Prostate gland (tissue), 2 donors: Measurements from ENCODE around the gene NXPH1. TPM values are rescaled to one million over a fixed set of nuclear protein-coding genes. Genes with fewer than 3 reads are reported as not detected.

ENCODE experiments used
- DNase-seq: peaks from one replicate; pipeline ENCODE4 v3.0.0-alpha.2; 2019; ENCODE audit warnings: low spot score
- H3K27ac ChIP-seq, 2 donors: fragments of 200-600 bp; sonication (generic); 2 replicates each; pipeline ENCODE4 v1.5.1; 2017 to 2019
- H3K27me3 ChIP-seq: fragments of 200-600 bp; sonication (generic); replicated peaks from 2 replicates; pipeline ENCODE4 v1.5.1; 2019; ENCODE audit not compliant: insufficient read depth
- H3K36me3 ChIP-seq, 2 donors: fragments of 200-600 bp; sonication (generic); 1 replicate in 1 of 2; 2 replicates in 1 of 2; pipeline versions ENCODE4 v1.5.1 to v1.8.1; 2017 to 2019
- H3K4me1 ChIP-seq: fragments of 200-600 bp; sonication (generic); replicated peaks from 2 replicates; pipeline ENCODE4 v1.5.1; 2019
- H3K4me3 ChIP-seq, 2 donors: fragments of 200-600 bp; sonication (generic); 2 replicates each; pipeline ENCODE4 v1.5.1; 2017 to 2019
- H3K9me3 ChIP-seq: fragments of 200-600 bp; sonication (generic); 2 replicates; pipeline ENCODE4 v1.5.1; 2017
- POLR2A ChIP-seq: fragments of 450-650 bp; IDR thresholded peaks from one replicate; pipeline ENCODE4 v1.6.1; 2016; ENCODE audit warnings: antibody characterized with exemption, mild to moderate bottlenecking
- POLR2AphosphoS5 ChIP-seq: sonication (generic); formaldehyde crosslinking; IDR thresholded peaks from one replicate; pipeline ENCODE4 v1.6.1; 2017; ENCODE audit warnings: antibody characterized with exemption
- WGBS: methylation state at CpG from one replicate; pipeline ENCODE4 v1.1.5; 2018; 5-methylcytosine and 5-hydroxymethylcytosine counted together
- intact Hi-C: fragments of 100-400 bp; cut with DNase I; formaldehyde crosslinking; loops from one replicate; pipeline ENCODE4 v1.14.2; 2022
- total RNA-seq, 2 donors: library from RNA; depleted of rRNA; stranded (reverse); fragments of >200 nt; gene quantifications; one replicate each; pipeline ENCODE4 v1.1.0, GENCODE V29; 2016
- TF ChIP-seq, protein P1 (sequence below), 4 experiments: fragments of 200-600 bp in 2 of 4; fragments of 450-650 bp in 2 of 4; sonication (generic) in 2 of 4; IDR thresholded peaks; 1 replicate in 3 of 4; 2 replicates in 1 of 4; pipeline ENCODE4 v1.5.1; 2016 to 2019; ENCODE audit warnings: antibody characterized with exemption in 4 of 4, mild to moderate bottlenecking in 2 of 4, moderate library complexity in 2 of 4

The NXPH1 gene
- total RNA-seq, 2 donors from 2014 or later: not detected

DNA sequence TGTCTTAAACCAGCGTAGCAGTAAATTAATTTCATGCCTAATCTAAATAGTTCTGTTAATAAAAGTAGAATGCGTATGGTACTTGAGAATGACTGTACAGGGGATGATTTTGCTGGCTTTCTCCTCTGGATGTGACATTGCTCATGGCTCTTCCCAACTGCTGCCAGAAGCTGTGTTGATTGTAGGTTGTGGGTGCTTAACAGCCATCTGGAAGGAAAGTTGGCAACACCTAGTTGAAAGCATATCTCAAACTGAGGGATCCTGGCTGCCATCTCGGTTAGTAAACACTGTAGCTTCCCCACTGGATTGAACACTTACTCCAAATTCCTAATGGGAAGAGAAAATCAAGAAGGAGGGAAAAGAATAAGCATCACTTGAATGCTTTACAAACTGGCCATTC, 130.9 kb downstream of the NXPH1 start:
- no peak overlapping the region for H3K27ac ChIP-seq
- intact Hi-C loops: no loop called here
- TF ChIP-seq, protein P1, sequence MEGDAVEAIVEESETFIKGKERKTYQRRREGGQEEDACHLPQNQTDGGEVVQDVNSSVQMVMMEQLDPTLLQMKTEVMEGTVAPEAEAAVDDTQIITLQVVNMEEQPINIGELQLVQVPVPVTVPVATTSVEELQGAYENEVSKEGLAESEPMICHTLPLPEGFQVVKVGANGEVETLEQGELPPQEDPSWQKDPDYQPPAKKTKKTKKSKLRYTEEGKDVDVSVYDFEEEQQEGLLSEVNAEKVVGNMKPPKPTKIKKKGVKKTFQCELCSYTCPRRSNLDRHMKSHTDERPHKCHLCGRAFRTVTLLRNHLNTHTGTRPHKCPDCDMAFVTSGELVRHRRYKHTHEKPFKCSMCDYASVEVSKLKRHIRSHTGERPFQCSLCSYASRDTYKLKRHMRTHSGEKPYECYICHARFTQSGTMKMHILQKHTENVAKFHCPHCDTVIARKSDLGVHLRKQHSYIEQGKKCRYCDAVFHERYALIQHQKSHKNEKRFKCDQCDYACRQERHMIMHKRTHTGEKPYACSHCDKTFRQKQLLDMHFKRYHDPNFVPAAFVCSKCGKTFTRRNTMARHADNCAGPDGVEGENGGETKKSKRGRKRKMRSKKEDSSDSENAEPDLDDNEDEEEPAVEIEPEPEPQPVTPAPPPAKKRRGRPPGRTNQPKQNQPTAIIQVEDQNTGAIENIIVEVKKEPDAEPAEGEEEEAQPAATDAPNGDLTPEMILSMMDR (IDR thresholded peaks at IDR 0.05): no peak
- TF ChIP-seq POLR2AphosphoS5 (no peak), POLR2A (no peak)
- no peaks in the 10 kb centered on the region for H3K36me3 ChIP-seq
- H3K27me3 ChIP-seq: no peaks in the 10 kb centered on the region
- H3K4me3 ChIP-seq: no peak overlapping the region
- H3K9me3 ChIP-seq: no peaks in the 10 kb centered on the region
- H3K4me1 ChIP-seq: no peaks in the 10 kb centered on the region
- 80% methylated on average over 3 of the region's 3 CpGs for WGBS
- DNase-seq: no peak

- DNase-seq: no peak
- TF ChIP-seq POLR2A (no peak), POLR2AphosphoS5 (no peak)
- TF ChIP-seq, protein P1 (IDR thresholded peaks at IDR 0.05): no peak
- no peak overlapping the region for H3K4me3 ChIP-seq
- no peaks in the 10 kb centered on the region for H3K36me3 ChIP-seq
- no peaks in the 10 kb centered on the region for H3K9me3 ChIP-seq
- 81% methylated on average over 2 of the region's 2 CpGs for WGBS
- intact Hi-C loops: no loop called here
- H3K27ac ChIP-seq: no peak overlapping the region
- no peaks in the 10 kb centered on the region for H3K27me3 ChIP-seq
- H3K4me1 ChIP-seq: no peaks in the 10 kb centered on the region
Observed at GRCh38 chr7:8566016-8566415, 132.6 kb downstream of the NXPH1 start.

- 85% methylated on average over 4 of the region's 4 CpGs for WGBS
- Histone ChIP-seq H3K9me3 (no peaks in the 10 kb centered on the region), H3K27me3 (no peaks in the 10 kb centered on the region), H3K4me1 (no peaks in the 10 kb centered on the region), H3K27ac (no peak overlapping the region), H3K36me3 (no peaks in the 10 kb centered on the region), H3K4me3 (no peak overlapping the region)
- TF ChIP-seq POLR2AphosphoS5 (no peak), POLR2A (no peak)
- TF ChIP-seq, protein P1 (IDR thresholded peaks at IDR 0.05): no peak
- DNase-seq: no peak
- intact Hi-C loops: no loop called here
Observed at GRCh38 chr7:8567626-8568025, 134.2 kb downstream of the NXPH1 start.

GRCh38 chr7:8579661-8580194, 146.3 kb downstream of the NXPH1 start:
- no peak overlapping the region for H3K4me3 ChIP-seq
- TF ChIP-seq POLR2AphosphoS5 (no peak), POLR2A (no peak)
- TF ChIP-seq, protein P1 (IDR thresholded peaks at IDR 0.05): no peak
- intact Hi-C loops: no loop called here
- WGBS: 76% methylated on average over 6 of the region's 6 CpGs
- no peaks in the 10 kb centered on the region for H3K27me3 ChIP-seq
- no peaks in the 10 kb centered on the region for H3K9me3 ChIP-seq
- DNase-seq: no peak
- H3K36me3 ChIP-seq: no peaks in the 10 kb centered on the region
- H3K27ac ChIP-seq: no peak overlapping the region
- no peaks in the 10 kb centered on the region for H3K4me1 ChIP-seq

DNA sequence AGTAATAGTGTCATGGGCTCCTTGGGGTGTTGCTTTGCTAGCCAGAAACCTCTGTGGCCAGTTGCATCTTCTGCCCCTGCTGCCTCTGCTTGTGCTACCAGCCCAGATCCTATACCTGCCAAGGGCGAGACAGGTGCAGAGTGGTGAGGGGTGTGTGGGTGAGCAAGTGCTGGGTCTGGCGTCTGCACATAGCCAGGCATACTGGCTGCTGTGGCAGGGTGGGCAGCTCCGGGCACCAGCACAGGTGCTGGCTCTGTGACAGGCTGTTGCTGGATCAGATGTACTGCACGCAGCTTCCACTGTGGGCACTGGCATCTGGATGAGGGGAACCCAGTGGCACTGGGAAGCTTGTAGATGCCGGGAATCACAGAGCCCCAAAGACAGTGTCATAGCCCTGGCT, 148.4 kb downstream of the NXPH1 start:
- DNase-seq: no peak
- no peaks in the 10 kb centered on the region for H3K4me1 ChIP-seq
- intact Hi-C loops: no loop called here

More for the DNA sequence above, 148.4 kb downstream of the NXPH1 start:
- Histone ChIP-seq H3K9me3 (no peaks in the 10 kb centered on the region), H3K27ac (no peak overlapping the region), H3K36me3 (no peaks in the 10 kb centered on the region), H3K27me3 (no peaks in the 10 kb centered on the region), H3K4me3 (no peak overlapping the region)
- WGBS: 80% methylated on average over 5 of the region's 5 CpGs
- no peak for TF ChIP-seq POLR2A
- TF ChIP-seq, protein P1 (IDR thresholded peaks at IDR 0.05): no peak
- TF ChIP-seq POLR2AphosphoS5: no peak
